GM21786 (cell line): ENCODE results near the gene SPAG5.
"Not testable (repeated sequence)": the region's sequence is repeated elsewhere in the genome, so short reads cannot be mapped to it uniquely, and the experiment has no call there.

Experiments used
- ATAC-seq: cut with Tn5 transposase; IDR thresholded peaks from one replicate; pipeline ENCODE4 v1.9.1; 2021; ENCODE audit not compliant: unreplicated experiment

SPAG5 gene

DNA sequence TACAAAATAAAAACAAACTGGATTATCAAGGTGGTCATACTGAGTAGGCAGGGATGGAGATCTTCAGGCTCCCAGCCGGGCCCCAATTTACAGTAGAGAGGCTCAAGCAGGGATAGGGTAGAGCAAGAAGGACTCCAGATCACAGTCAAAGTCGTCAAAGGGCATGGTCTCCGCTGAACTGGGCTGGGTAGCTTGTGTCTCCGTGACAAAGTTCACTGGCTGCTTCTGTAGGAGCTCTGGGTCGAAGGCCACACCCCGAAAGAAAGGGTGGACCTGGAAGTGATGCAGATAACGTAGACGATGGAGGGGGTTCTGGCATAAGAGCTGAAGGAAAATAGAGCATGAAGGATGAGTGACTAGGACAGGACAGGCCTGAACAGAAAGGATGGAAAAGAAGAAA, 11.6 kb upstream of the SPAG5 start:
- ATAC-seq, result no peak

- ATAC-seq, result not testable (repeated sequence)
Observed at GRCh38 chr17:28604031-28604430, 5.2 kb upstream of the SPAG5 start.

GRCh38 chr17:28599311-28600184, 723 bp upstream of the SPAG5 start:
- ATAC-seq, result peak; percentile 40

DNA sequence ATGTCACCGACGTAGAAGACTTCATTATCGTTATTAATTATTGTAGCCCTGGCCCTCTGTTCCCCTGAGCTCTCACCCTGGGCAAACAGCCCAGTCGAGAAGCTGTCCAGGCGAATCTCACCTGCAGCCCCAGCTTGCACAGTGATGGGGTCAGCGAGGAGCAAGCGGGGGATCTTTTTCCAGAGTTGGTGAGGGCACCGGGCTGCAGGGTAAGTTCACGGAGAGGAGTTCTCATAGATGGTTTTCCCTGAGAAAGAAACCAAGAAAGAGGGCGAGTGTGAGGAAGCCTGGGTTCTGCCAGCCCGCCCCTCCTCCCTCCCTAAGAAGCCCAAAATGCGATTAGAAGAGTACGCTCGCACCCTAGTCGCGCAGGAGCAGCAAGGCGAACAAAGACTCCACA, 436 bp downstream of the SPAG5 start:
- no peak for ATAC-seq

GRCh38 chr17:28597606-28598383, 1.0 kb downstream of the SPAG5 start:
- no peak for ATAC-seq

- no peak for ATAC-seq
Observed at GRCh38 chr17:28592260-28592659, 6.6 kb downstream of the SPAG5 start.

GRCh38 chr17:28585851-28586250, 13.0 kb downstream of the SPAG5 start:
- ATAC-seq, result no peak

DNA sequence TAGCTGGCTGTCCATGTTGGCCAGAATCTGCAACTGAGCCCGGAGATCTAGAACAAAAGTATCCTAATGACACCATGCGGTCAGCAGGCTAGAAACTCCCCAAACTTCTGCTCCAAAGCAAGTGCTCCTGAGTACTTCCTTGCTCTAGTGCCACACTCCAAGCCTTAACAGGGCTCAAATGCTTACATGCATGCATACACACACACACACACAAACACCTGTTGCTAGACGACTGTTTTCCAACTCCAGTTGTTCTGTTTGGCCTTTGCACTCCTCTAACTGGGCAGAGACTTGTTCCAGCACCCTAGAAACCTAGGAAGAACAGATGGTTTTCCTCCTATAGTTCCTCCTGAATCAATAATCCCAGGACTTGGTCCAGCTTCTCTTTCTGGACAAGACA, 14.4 kb downstream of the SPAG5 start:
- no peak for ATAC-seq

DNA sequence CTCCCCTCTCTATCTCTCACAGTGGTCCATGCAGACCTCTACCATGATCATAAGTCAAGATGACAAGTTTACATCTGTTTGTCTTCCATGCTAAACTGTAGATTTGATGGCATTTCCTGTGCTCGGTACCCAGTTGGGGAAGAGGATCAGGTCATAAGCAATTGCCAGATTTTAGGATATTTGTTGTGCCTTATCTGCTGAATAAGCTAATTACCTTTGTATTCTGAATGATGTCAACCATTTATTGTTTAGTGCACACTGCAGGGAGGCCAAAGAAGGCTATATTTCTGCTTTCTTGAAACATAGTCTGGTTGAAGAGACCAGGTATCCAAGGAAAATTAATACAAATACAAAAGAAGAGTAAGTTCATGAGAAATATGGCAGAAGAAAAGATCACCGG, 16.3 kb downstream of the SPAG5 start:
- ATAC-seq, result no peak

- ATAC-seq, result no peak
Observed at GRCh38 chr17:28580959-28581358, 17.9 kb downstream of the SPAG5 start.

GRCh38 chr17:28579526-28579925, 19.3 kb downstream of the SPAG5 start:
- ATAC-seq, result no peak

- ATAC-seq, result no peak
Observed at GRCh38 chr17:28578246-28579195, 20.3 kb downstream of the SPAG5 start.

DNA sequence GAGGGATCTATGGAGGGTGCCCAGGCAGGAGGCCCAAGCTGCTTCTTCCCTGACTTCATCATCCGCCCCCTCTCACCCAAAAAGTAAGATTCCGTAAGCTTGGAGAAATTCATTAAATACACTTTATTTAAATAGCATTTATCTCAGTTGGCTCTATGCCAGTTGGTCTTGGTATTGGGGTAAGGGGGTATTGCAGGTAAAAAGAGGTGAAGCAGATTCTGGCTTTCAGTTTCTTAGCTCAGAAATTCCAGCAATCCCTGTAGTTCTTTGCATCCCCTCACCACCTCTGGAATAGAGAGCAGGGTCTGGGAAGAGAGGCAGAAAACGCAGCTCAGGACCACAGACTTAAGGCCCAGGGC, 21.4 kb downstream of the SPAG5 start:
- no peak for ATAC-seq

DNA sequence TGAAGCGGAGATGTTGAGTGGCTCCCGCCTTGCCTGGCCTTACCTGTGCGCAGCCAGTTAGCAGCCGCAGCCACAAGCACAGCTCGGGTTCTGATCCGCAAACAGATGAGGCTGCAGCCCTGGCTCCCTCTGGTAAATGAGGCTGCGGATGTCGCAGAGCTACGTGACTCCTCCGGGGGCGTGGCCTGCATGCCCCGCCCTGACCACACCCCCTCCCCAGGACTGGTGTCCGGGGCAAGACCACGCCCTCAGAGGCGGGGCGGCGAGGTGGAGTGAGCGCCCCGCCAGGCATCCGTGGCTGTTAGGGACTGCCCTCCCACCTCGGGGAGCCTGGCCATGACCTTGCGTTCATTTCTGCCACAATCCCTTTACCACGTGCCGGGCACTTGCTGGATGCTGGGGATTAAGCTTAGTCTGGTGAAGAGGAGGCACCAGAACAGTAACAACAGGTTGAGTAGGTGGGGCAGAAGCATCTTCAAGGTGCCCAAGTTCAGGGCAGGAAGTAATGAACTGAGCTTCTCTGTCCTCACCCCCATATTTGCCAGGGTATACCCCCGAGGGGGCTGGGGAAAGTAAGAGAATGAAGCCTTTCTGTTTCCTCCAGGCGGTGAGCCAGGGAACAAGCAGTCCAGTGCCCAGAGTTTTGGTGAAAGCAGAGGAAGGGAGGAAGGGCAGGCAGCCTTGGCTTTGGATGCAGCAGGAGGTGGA, 21.9 kb downstream of the SPAG5 start, which contains the start of gene ALDOC:
TSS of gene ALDOC (minus strand) at position 138 of the 708 bp plus-strand sequence. CDS start 1,363 bp downstream, outside the sequence.
- ATAC-seq, result peak; percentile 85

DNA sequence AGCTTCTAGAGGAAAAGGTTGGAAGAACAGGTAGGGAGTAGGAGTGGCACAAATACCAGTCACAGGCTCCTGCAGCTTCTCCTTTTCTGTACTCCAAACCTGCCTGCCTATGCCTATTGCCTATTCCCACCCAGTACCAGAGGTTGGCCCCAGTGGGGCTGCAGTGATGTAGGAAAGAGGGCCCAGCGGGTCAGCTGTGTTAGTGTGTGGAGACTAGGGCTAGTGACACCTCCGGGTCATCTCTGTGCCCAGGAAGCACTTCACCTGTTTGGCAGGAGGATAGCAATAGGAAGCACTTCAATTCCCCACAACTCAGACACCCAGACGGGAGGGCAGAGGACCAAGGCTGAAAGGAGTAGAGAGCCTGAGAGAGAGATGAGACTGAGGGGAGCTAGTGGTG, 22.8 kb downstream of the SPAG5 start:
- not testable (repeated sequence) for ATAC-seq

DNA sequence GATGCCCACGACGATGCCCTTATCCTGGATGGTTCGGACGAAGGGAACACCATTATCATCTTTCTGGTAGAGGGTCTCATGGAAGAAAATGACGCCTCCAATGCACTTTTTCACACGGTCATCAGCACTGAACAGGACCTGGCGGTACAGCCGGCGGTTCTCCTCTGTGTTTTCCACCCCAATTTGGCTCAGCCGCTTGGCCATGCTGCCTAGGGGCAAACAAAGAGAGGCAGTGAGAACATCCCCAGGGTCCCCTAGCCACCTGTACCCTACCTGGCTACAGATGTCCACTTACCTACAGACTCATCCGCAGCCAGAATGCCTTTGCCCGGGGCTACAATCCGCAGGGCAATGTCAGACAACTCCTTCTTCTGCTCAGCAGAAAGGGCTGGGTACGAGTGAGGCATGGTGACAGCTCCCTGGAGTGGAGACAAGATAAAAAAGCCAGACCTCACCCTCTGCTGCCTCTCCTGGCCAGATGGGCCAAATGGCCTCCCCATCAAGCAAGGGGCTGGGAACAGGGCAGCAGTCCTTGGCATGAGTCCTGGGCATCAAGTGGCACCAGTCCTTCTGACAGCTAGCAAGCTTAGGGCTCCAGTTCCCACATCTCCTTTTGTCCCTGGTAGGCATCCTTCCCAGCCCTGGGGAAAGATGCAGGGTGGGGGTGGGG, 23.6 kb downstream of the SPAG5 start:
- no peak for ATAC-seq

GRCh38 chr17:28574526-28574925, 24.3 kb downstream of the SPAG5 start:
- ATAC-seq, result no peak

DNA sequence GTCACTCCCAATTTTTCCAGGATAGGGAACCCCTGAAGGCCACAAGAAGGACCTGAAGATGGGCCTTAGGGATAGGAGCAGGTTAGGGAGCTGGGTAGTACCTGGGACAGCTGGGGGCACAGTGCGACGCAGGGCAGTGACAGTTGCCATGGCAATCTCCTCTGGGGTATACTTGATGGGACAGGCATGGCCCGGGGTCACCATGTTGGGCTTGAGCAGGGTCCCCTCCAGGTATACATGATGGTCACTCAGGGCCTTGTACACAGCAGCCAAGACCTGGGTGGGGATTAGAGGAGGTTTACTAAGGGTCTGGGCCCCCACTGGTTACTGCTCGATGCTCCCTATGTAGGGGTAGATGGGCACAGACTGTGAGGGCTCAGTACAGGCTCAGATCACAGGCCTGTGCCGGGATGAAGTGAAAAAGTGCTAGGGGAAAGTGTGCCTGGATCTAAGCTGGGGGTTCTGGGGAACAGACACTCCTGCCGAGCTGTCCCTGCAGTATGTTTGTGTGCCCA, 24.8 kb downstream of the SPAG5 start:
- ATAC-seq, result no peak

GRCh38 chr17:28573521-28573920, 25.3 kb downstream of the SPAG5 start:
- no peak for ATAC-seq

- ATAC-seq, result no peak
Observed at GRCh38 chr17:28573040-28573380, 25.8 kb downstream of the SPAG5 start.
